GM19025 (cell line): ENCODE results near the gene MCU.

Experiments
- ATAC-seq: cut with Tn5 transposase; IDR thresholded peaks from one replicate; pipeline ENCODE4 v1.9.1; 2021; ENCODE audit warnings: mild to moderate bottlenecking, low read depth, moderate library complexity; ENCODE audit not compliant: unreplicated experiment

The MCU gene

GRCh38 chr10:72830625-72831024, 138.7 kb downstream of the MCU start:
- ATAC-seq = no peak

DNA sequence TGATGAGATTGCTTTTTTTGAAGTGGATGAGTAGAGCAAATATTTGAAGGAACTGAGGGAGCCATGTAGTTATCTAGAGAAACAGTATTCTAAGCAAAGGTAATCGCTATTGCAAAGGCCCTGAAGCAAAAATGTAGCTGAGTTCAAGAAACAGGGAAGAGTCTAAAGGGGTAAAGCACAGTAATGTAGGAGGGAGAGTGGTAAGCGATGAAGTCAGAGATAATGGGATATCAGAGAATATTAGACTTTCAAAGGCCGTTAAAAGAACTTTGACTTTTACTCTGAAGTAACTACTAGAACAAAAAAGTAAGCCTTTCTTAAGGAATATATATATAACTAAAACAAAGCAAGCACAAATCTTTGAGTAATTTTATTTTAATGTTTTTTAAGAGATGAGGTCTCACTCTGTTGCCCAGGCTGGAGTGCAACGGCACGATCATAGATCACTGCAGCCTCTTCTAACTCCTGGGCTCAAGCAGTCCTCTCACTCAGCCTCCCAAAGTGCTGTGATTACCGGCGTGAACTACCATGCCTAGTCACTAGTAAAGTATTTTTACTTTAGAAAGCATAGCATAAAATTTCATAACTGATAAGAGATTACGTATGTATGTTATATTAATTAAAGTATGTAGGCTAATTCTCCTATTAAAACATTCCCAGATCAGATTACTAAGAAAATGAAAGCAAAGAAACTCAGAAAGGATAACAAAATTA, 139.9 kb downstream of the MCU start:
- ATAC-seq = no peak

DNA sequence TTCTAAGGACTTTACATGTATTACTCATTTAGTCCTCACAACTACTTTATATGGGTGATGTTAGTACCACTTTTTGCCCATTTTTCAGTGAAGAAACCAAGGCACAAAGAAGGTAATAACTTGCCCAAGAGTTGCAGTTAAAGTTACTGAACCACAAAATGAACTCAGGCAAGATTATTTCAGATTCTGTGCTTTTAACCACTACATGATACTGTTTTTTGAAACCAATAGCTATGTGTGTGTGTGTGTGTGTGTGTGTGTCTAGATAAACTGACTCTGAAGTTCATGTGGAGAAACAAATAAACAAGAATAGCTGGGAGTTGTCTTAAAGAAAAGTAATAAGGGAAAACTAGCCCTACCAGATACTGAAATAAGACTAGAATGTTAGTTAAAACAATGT, 140.8 kb downstream of the MCU start:
- ATAC-seq = no peak

- no peak for ATAC-seq
These were observed 142.4 kb downstream of the MCU start for GRCh38 chr10:72834183-72834825.

DNA sequence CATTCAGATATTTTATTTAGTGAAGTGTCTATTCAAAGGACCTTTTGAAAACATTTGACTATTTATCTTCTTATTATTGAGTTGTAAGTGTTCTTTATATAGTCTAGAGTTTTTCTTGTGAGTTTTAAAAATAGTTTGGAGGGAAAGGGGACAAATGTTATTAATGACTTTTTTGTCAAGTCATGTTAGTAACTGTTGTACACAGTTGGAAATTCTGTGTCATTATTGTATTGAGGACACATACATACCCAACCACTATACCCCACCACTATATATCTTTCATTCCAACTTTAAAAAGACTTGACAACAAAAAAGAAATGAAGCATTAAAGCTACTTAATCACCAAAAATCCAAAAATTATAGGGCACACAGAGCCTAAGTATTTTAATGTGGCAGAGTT, 148.4 kb downstream of the MCU start:
- no peak for ATAC-seq

- ATAC-seq = no peak
These were observed 149.5 kb downstream of the MCU start for GRCh38 chr10:72841487-72841886.

GRCh38 chr10:72842164-72842563, 150.2 kb downstream of the MCU start:
- no peak for ATAC-seq

- ATAC-seq = no peak
These were observed 154.3 kb downstream of the MCU start for GRCh38 chr10:72846238-72846637.

DNA sequence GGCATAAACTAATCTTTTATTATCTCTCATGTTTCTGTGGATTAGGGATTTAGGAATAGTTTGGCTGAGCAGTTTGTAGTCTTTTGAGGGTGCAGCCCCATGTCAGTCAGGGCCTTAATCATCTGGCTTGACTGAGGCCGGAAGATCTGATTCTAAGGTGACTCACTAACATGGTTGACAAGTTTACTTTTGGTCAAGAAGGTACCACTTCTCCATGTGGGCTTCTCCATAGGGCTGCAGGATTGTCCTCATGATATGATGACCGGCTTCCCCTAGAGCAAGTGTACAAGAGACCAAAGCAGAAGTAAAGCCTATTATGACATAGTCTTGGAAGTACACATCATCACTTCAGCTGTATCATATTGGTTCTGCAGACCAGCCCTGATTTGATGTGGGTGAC, 155.7 kb downstream of the MCU start:
- ATAC-seq = no peak

DNA sequence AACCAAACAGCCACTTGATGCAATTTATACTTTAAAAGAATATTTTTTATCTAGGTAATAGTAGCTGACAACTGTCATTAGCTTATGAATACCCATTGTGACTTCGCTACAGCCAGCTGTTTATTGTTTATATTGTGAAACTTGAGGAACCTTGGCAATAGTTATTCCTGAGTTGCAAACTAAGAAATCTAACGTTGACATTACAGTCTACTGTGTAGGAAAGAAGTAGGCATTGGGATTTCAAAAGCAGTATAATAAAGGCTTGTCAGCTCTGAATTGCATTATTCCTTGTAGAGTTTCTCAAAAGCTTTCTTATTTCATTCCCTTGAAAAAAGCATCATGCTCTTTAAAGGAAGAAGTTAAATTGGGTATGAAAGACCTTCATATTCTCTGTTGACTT, 158.9 kb downstream of the MCU start:
- ATAC-seq = no peak

GRCh38 chr10:72851509-72851908, 159.6 kb downstream of the MCU start:
- ATAC-seq = no peak

DNA sequence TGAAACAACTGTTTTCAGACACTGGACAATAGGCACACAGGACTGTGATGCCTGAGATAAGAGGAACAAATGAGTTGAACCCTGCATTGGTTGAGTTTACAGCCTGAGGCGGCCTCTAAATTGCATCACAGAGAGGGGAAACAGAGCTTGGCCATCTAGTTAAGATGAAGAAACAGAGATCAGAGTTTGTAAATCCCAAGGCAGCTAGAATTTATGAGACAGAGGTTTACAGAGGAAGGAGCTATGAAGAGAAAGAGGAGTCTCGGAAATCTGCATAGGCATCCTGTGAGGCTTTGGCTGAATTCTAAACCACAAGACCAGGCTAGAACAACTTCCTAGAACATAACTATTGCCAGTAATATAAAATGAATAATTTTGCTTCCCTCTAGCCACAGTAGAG, 160.6 kb downstream of the MCU start:
- ATAC-seq = no peak

GRCh38 chr10:72855129-72855528, 163.2 kb downstream of the MCU start:
- no peak for ATAC-seq

DNA sequence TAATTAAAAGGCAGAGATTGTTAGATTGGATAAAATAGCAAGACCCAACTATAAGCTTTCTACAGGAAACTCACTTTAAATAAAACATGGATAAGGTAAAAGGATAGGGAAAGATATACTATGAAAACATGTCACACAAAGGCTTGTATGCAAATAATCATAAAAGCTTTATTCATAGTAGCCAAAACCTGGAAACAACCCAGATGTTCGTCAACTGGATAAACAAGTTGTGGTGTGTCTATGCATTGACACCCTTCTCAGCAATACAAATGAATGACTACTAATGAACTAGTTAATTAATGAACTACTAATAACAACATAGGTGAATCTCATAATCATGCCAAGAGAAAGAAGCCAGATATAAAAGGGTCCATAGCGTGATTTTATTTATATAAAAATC, 163.8 kb downstream of the MCU start:
- no peak for ATAC-seq

DNA sequence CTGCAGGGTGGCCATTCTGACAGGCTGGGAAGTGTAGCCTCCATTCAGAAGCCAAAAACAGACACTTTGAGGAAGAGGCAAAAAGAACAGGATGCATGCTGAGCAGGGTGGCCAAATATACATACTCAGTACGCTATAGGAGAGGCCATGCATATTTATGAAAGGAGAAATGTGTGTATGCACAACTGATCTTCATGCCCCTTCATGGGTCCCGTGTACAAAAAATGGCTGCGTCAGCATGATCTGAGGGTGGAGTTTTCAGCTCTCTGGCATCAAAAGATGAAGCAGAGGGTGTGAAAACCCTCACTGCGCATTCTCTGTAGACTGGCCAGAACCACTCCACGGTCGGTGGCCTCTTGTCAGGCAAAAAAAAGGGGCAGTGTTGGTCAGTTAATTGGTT, 166.1 kb downstream of the MCU start:
- no peak for ATAC-seq

DNA sequence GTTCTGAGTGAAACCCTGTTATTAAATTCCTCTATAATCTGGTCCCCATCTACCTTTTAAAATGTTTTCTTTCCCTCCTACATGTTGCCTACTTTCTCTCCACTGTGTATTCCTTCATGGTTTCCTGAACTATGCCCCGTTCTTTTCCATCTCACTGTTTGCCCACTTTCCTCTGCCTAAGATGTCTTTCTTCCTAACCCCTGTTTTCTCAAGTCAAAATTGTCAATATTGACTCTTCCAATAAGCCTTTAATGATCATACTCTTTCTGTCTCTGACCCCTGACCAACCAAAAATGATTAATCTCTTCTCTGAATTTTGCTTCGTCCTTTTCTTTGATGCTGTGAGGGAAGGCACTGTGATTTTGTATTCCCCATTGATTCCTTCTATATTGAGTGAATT, 171.0 kb downstream of the MCU start:
- ATAC-seq = no peak

DNA sequence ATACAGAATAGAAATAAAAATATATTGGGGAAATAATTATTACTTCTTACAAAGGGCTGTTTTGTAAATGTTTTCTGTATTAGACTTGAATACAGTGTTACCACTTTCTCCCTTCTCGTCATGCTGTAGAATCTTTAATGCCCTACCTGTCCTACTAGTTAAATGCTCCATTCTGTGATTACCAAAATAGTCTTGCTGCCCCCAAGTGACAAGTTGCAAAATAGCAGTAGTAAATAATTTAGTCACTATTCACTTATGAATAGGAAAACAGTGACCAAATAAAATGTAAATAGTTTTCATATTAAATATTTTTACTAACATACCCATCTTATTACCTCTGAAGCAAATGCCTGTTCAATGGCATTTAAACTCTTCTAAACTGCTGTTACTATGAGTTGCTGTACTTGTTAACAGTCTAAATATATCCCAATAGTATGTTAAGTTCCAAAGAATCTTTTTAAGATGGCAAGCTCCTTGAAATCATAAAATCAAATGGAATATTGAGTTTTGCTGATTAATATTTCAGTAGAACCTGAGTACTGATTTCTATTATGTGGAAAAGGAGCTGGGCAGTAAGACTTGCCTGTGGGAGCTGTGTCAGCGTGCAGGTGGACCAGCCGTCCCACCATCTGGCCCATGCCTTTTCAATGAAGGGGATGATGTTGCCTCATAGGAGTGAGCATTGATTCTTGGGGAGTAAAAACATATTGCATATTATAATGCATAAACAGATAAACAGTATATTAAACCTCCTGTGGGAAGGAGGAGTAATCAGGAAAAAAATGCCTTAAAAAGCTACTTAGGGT, 183.5 kb downstream of the MCU start:
- ATAC-seq = no peak

DNA sequence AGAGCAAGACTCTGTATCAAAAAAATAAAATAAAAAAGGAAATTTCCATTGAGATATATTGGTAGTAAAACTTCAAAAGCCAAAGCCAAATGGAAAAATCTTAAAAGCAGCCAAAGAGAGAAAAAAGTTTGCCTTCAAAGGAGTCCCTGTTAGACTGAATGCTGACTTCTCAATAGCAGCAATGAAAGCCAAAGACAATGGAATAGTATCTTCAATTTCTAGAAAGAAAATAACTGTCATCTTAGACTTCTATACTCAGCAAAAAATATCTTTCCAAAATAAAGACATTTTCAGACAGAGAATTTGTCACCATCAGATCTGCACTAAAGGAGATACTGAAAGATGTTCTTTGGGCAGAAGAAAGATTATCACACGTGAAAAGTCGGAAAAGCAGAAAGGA, 187.3 kb downstream of the MCU start:
- no peak for ATAC-seq

GRCh38 chr10:72881291-72881690, 189.3 kb downstream of the MCU start:
- no peak for ATAC-seq

- ATAC-seq = no peak
These were observed 191.9 kb downstream of the MCU start for GRCh38 chr10:72883861-72884260.

- ATAC-seq = no peak
These were observed 194.0 kb downstream of the MCU start for GRCh38 chr10:72885953-72886352.

- ATAC-seq = no peak
These were observed 194.7 kb downstream of the MCU start for GRCh38 chr10:72886621-72887020.
